GM13976 (cell line): ENCODE data around the gene NFIA.

ENCODE experiments used
- DNase-seq: peaks from one replicate; pipeline ENCODE4 v3.0.0; 2012; ENCODE audit warnings: low spot score
- CTCF ChIP-seq: IDR thresholded peaks from 2 replicates; pipeline ENCODE4 v1.5.1; 2012; ENCODE audit warnings: borderline replicate concordance, mild to moderate bottlenecking; ENCODE audit not compliant: insufficient read depth; ENCODE audit errors: extremely low read depth, missing control alignments, control extremely low read depth
- in situ Hi-C: fragments of 300-500 bp; cut with MboI; formaldehyde crosslinking; loops from one replicate; pipeline ENCODE4 v1.12.0; 2022; ENCODE audit warnings: low sequenced_read_pairs, mixed read lengths, inconsistent platforms; ENCODE audit not compliant: unreplicated experiment

NFIA gene

GRCh38 chr1:61080413-61081143 lies 1.8 kb upstream of the NFIA start:
- DNase-seq, result no peak
- in situ Hi-C loops, result no loop called here
- no peak for TF ChIP-seq CTCF

GRCh38 chr1:61081144-61081685 lies 1.1 kb upstream of the NFIA start:
- in situ Hi-C loops, result no loop called here
- no peak for DNase-seq

GRCh38 chr1:61081686-61082310 lies 563 bp upstream of the NFIA start:
- no peak for TF ChIP-seq CTCF
- in situ Hi-C loops, result no loop called here
- DNase-seq, result peak; percentile 34

More at GRCh38 chr1:61081144-61081685, 1.1 kb upstream of the NFIA start:
- TF ChIP-seq CTCF, result no peak

- no peak for TF ChIP-seq CTCF
- DNase-seq, result no peak
- in situ Hi-C loops, result no loop called here
Measured at GRCh38 chr1:61083013-61083806, 849 bp downstream of the NFIA start.

- TF ChIP-seq CTCF, result no peak
- no peak for DNase-seq
- in situ Hi-C loops, result no loop called here
Measured at GRCh38 chr1:61083807-61084440, 1.6 kb downstream of the NFIA start.

- no peak for DNase-seq
- in situ Hi-C loops, result no loop called here
- no peak for TF ChIP-seq CTCF
Measured at GRCh38 chr1:61084491-61085031, 2.2 kb downstream of the NFIA start.
